ENCODE results near the gene CD40LG.

Gene CD40LG

GRCh38 chrX:136647677-136648360 is at the start of gene CD40LG:
Gene CD40LG (plus strand): TSS chrX:136648158. CDS start chrX:136648249, 91 bp downstream.
- no peak for DNase-seq

DNA sequence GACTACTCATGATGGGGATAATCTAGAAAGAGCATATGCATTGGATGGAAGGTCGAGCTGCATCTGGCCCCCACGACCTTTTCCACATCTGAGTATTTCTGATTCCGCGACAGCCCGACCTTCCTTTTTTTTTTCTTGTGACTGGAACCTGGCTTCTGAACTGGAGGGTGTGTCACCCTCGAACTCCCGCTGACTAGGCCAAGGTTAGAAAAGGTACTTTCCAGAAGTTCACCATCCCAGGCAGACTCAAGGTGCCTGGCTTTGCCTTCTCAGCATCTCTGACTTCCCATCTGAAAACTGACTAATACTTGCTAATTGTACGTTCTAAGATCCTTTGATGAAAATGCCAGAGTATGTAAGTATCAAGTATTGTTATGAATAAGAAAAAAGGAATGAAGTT is 49.3 kb upstream of the CD40LG start:
- DNase-seq = no peak

- DNase-seq = no peak
These were observed 47.9 kb upstream of the CD40LG start for GRCh38 chrX:136600059-136600458.

GRCh38 chrX:136607236-136607635 is 40.7 kb upstream of the CD40LG start:
- DNase-seq = no peak

- DNase-seq = no peak
These were observed 39.5 kb upstream of the CD40LG start for GRCh38 chrX:136608295-136608933.

GRCh38 chrX:136616987-136617685 is 30.8 kb upstream of the CD40LG start:
- DNase-seq = no peak

DNA sequence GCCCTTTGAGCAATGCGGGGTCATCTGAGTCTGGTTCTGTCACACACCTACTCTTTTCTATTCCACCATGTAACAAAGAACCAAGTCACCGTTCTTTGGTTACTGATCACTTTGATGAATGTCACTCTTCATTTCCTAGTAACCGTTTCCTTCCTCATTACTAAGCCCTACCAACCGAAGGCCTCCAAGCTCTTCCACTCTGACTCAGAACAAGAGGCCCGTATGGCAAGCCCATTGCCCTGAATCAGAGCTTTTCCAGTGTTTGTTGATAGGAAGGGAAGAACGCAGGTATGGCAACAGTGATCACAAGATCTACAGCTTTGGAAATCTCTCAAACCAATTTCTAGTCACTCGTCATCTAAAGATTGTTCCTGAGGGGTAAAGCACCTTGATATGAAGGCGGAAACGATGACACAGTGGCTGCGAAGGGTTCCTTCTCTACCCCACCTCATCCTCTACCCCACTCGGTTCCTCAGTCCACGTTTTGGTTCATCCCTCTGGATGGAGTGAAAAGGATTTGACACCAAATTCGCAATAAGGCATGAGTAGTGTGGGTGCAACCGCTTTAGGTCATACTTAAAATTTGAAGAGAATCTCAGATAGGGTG is 28.0 kb upstream of the CD40LG start:
- DNase-seq = no peak

DNA sequence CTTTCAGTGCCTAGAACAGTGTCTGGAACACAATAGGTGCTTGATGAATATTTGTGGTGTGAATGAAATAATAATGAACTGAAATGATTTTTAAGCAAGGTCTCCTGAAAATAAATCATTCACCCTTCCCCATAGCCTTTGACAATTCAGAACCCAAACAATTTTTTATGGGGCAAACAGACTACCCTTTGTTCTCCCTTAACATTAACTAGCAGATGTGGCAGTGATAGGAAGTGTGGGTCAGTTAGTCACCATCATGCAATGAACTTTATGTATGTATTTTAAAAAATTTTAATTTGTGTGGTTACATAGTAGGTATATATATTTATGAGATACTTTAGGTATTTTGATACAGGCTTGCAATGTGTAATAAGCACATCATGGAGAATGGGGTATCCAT is 27.2 kb upstream of the CD40LG start:
- no peak for DNase-seq

DNA sequence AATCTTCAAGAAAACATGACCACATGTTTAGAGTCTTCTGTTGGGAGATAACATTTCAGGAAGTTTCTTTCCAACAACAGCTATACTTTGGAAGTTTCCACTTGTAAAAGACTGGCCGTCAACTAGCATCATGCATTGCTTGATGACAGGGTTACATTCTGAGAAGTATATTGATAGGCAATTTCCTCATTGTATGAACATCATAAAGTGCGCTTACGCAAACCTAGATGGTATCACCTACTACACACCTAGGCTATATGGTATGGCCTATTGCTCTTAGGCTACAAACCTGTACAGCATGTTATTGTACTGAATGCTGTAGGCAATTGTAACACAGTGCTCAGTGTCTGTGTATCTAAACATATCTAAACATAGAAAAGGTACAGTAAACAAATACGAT is 25.4 kb upstream of the CD40LG start:
- DNase-seq = no peak

GRCh38 chrX:136623396-136623795 is 24.6 kb upstream of the CD40LG start:
- DNase-seq = no peak

DNA sequence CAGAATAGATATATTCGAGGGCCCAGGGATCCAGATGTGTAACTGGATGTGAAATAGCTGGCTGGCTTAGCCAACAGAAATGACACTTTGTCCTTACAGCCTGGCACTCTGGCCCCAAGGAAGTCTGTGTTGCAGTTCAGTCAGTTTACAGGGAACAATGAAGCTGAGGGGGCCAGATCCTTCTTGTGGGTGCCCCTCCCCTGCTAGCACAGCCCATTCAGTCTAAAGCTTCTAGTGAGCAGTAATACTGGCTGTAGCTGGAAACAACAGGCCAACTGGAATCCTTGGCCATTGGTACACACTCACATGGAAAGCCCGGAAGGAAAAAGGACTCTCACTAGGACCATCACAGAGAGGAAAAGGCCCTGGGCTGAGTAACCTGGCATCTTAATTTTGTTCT is 22.7 kb upstream of the CD40LG start:
- no peak for DNase-seq

DNA sequence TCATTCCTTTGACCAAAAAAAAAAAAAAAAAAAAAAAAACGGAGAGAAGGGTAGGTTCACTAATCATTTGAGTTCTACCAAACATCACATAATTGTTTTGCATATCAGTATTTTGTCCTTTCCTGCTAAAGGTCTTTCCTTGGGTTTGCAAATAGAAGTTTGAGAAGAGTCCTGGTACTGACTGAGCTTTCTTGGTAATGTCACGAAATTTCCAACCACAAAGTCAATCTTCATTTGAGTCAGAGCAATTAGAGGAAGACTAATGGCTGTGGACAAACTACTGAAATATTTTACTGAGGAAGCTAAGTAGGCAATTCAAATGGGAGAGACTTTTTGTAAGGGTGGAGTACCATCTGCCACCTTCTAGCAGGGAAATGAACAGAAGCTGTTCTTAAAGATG is 21.7 kb upstream of the CD40LG start:
- no peak for DNase-seq

- DNase-seq = no peak
These were observed 21.1 kb upstream of the CD40LG start for GRCh38 chrX:136626891-136627290.

GRCh38 chrX:136627409-136627808 is 20.5 kb upstream of the CD40LG start:
- no peak for DNase-seq

GRCh38 chrX:136629084-136629750 is 18.7 kb upstream of the CD40LG start:
- DNase-seq = no peak

DNA sequence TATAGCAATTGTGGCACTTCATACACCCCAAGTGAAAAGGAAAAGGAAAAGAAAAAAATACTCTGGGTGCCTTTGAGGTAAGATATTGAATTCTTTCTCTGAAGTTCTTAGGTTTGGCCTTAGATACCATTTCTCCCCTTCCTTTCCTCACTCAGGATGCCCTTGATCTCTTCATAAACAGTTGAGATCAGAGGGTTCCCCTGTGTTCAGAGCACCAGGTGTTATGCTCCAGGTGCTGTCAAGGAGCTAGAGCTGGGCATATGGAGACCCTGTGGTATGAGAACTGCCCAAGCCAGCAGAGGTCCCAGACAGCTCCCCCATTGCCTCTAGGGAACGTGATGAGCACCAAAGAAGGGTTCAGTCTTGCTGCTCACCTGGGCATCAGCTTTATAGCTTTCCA is 17.1 kb upstream of the CD40LG start:
- no peak for DNase-seq

DNA sequence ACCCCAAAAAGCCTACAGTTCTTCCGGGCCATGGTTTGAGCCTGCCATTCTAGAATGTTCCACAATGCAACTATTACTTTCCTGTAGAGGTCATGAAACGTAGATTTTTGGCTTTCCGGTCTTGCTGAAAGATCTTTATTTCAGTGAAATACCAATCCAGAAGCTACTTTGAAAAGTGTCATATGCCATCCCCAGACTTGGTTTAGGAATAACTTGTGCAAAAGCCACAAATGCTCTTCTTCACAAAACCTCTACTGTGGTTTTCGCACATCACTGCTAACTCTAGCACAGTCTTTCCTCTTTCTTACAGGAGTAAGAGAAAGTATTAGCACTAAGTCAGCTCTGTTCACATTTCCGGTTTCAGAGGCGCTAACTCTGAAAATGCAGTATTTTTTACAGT is 12.7 kb upstream of the CD40LG start:
- no peak for DNase-seq

DNA sequence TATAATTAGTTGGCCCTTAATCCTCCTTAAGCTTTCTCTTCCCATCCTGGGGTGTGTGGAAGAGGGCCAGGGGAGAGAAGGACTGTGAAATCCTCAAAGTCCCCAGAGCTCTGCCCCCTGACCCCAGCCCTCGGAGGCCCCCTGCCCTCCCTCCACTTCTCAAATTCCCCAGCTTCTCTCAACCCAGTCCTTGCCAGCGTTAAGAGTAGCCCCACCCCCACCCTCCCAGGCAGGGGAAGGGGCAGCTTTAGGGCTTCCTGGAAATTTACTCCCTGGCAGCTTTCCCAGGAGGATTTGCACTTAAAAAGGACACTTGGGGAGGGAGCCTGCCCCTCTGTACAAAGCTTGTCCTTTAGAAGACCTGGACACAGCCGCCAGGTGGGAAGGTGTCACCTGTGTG is 11.8 kb upstream of the CD40LG start:
- DNase-seq = no peak

GRCh38 chrX:136639506-136640176 is 8.3 kb upstream of the CD40LG start:
- DNase-seq = no peak

- no peak for DNase-seq
These were observed 4.7 kb upstream of the CD40LG start for GRCh38 chrX:136643243-136643642.

DNA sequence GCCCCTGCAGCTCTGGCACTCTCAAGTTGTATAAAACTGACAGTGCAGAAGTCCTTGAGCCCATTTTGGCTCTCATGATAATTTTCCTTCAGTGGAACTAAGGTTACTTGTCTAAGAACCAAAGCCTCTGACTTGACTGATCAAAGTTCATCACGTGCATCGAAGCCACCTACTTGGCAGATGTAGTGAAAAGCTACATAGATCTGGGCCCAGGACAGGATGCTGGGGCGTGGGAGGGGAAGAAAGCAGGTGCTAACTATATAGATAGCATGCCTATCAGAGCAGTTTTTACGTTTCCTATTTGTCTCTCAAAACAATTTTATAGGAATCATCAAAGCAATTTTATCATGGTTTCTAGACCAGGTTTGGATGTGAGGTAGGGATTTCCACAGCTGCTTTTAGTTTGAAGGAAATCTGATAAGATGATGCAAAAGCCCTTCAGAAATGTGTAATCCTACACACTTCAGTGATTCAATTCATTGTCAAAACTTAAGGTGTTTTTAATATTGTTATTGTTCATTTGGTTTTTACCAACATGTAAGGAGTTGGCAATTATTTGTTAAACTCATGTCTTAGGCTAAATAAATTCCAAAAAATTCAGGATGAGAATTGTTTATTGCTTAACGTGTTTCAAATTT is 1.2 kb upstream of the CD40LG start:
- no peak for DNase-seq

- DNase-seq = no peak
These were observed 2.9 kb downstream of the CD40LG start for GRCh38 chrX:136650811-136651210.

All from NCI-H1048 (cell line).